GM19455 (cell line): ENCODE results near the gene POF1B.
A peak's percentile ranks its signal among the peaks of the same experiment; 100 is the strongest.
"Not testable (repeated sequence)": the region's sequence is repeated elsewhere in the genome, so short reads cannot be mapped to it uniquely, and the experiment has no call there.

Experiments
- ATAC-seq: cut with Tn5 transposase; IDR thresholded peaks from one replicate; pipeline ENCODE4 v1.9.1; 2021; ENCODE audit not compliant: unreplicated experiment

Gene POF1B, protein sequence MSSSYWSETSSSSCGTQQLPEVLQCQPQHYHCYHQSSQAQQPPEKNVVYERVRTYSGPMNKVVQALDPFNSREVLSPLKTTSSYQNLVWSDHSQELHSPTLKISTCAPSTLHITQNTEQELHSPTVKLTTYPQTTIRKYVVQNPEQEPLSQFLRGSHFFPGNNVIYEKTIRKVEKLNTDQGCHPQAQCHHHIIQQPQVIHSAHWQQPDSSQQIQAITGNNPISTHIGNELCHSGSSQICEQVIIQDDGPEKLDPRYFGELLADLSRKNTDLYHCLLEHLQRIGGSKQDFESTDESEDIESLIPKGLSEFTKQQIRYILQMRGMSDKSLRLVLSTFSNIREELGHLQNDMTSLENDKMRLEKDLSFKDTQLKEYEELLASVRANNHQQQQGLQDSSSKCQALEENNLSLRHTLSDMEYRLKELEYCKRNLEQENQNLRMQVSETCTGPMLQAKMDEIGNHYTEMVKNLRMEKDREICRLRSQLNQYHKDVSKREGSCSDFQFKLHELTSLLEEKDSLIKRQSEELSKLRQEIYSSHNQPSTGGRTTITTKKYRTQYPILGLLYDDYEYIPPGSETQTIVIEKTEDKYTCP

DNA sequence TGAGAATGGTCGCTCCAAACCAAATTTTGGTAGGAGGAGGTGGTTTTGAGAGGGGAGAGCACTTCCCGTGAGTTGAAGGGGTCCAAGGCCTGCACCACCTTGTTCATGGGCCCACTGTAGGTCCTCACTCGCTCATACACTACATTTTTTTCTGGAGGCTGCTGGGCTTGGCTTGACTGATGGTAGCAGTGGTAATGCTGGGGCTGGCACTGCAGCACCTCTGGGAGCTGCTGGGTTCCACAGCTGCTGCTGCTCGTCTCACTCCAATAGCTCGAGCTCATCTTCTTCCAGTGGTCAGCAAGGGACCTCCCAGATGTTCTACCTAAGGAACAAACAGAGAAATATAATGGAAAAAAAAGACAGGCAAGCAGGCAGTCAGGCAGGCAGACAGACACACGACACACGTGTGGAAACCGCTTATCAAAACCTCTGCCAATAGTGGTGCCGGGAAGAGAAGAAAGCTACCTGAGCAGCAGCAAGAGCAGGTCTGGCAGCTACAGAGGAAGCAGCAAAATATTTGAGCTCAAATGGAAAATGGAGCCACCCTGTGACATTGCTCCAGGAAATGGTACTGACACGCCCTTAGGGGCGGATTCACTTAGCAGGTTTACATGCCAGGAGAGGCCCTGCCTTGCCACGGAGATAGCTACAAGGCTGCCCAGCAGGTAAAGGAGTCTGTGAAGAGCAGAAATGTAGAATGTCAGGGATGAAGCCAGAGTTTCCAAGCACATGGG lies at the start of gene POF1B:
Gene POF1B, minus strand, starts transcription at position 492 of the 734 bp plus-strand sequence. Its CDS starts 211 bp downstream, at position 281.
- ATAC-seq: no peak

DNA sequence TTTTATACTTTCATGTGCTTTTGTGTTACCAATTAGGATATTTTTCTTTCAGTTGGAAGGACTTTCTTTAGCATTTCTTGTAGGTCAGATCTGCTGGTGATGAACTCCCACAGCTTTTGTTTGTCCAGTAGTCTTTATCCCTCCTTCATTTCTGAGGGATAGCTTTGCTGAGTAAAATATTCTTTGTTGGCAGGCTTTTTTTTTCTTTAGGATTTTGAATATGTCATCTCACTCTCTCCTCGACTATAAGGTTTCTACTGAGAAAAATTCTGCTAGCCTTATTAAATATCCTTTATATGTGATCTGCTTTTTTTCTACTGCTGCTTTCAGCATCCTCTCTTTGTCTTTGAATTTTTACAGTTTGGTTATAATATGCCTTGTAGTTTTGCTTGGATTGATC lies 49.6 kb upstream of the POF1B start:
- no peak for ATAC-seq

DNA sequence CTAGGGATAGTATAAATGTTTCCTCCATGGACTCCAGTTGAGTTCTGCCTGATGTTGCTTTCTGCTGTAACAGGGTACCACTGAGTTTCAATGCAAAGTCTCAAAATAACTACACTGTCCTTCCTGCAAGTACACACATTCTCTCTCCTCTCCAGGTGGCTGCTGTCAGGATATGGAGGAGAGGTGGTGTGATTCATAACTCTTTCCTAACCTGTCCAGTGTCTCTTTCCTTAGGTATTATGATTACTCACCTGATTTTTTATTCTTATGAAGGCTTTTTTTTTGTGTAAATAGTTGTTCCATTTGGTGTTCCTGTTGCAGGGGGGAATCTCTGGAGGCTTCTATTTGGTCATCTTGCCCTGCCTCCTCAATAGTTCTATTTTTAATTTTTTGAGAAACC lies 39.8 kb upstream of the POF1B start:
- no peak for ATAC-seq

DNA sequence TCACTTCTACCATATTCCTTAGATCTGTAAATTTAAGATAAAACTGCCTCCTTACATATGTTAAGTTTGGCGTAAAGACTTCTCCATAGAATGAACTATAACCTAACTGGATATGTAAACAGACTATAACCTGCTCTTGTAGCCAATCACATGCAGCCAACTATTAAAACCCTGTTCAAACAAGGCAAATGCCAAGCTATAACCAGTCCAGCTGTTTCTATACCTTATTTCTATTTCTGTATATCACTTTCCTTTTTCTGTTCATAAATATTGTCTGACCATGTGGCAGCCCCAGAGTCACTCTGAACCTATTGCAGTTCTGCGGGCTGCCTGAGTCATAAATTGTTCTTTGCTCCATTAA lies 12.4 kb upstream of the POF1B start:
- no peak for ATAC-seq

DNA sequence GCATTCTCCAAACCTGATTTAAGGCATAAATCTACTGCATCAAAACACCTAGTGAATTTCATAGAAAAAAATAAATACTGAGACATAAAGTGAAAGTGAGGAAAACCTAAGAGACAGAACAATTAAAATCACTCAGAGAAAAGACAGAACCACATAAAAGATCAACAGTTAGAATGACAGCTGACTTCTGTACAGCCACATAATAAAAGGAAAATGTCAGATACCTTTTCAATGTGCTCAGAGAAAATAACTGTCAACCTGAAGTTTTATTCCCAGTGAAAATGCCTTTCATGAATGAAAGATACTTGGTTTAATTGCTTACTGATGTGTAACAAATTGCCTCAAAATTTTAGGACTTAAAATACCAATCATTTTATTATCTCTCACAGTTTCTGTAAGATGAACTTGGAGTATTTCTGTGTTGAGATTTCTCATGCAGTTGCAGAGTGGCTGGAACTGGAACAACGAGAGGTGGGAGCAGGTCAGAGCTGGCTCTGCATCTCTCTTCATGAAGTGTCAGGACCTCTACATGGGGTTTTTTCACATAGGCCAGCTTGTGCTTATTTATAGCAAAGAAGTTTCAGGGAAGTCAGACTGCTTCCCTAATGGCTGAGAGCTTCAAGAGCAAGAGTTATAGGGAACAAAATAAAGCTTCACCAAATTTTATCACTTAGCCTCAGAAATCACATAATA lies 11.9 kb upstream of the POF1B start:
- no peak for ATAC-seq

DNA sequence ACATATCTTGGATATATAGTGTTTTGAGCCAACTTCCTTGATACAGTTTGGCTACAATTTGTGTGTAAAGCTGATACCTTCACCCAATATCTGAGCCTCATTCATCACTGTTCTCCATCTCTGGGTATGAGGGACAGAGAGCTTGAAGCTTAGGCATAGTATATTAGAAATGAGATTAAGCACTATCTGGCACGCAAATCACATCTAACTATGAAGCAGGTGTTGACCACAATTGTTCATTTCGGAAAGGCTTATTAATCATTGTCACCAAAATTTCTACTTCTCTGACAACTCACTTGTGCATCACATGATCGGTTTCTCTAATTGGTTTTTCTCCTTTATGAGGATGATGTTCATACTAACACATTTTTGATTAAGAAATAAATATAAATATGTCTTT lies 2.1 kb upstream of the POF1B start:
- ATAC-seq: no peak

DNA sequence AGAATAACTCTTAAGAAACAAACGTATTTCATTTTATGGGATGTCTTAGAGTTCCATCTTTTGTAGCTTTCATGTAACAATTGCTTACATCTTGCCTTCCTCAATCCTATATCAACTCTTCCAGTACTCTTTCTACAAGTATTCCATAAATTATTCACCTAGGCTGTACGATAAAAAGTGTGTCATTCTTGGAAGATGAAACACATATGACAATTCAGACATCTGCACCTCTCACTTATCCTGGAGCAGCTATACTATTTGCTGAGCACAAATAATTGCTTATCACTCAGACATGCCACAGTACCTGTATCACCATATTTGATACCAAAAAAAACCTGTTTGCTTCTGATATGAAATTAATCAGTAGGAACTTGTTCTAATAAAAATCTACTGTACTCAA lies 1.0 kb downstream of the POF1B start:
- ATAC-seq: no peak

DNA sequence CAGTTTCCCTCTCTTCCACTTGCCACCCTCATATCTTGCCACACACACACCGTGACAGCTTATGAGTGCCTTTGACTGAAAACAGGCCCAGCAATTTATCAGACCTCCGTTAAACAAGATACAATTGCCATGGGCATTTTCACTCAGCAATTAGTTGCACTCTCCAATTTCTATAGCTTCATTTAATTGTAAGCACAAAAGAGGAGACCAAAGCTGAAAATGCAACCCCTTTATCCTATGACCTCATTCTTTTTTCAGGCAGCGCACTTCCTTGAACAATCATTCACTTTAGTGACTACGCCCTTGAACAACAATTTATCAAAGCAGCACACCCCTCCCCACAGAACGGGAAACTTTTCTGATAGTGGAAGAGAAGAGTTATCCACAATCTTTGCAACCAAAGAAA lies 4.1 kb downstream of the POF1B start:
- no peak for ATAC-seq

DNA sequence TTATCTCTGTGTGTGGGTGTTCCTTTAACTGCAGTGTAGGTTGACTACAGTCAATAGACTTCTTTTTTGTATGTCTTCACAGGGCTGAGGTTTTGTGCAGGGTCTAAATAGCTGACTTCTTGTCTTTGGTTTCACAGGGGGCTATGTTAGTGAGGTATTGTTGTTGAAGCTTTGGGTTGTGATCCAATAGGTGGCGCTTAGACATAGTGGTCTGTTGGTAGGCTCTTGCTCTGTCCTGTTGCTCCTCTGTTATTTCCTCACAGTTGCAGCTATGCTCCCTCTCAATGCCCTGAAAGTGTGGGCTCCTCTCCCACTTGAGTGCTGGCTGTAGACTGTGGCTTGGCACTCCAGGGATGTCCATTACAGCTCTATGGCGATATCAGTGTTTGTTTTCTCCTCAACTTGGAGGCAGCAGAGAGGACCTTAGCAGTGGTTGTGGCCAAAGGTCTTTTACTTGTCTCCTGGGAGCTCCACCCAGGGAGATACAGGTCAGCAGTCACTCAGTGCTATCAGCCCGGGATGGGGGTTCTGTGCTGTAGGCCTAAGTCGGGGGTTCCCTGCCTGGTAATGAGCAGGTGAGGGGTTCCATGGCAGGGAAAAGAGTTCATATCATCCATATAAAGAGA lies 14.0 kb downstream of the POF1B start:
- ATAC-seq: no peak

DNA sequence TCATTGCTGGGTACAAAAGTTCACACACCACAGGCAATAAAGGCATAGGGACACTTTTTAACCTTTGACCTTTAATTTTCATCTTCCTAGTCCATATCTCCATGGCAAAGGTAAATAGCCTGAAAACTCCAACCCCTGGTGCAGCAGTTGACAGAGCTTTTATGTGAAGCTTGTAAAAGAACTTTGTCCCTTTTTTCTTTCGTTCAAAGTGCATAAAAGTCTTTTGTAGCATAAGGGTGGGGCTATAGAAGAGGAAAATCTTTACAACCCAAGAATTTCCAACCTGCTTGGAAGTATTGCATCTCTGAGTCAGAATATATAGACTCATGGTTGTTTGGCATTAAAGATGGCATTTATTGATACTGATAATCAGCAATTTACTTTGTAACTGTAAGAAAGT lies 20.4 kb downstream of the POF1B start:
- no peak for ATAC-seq

DNA sequence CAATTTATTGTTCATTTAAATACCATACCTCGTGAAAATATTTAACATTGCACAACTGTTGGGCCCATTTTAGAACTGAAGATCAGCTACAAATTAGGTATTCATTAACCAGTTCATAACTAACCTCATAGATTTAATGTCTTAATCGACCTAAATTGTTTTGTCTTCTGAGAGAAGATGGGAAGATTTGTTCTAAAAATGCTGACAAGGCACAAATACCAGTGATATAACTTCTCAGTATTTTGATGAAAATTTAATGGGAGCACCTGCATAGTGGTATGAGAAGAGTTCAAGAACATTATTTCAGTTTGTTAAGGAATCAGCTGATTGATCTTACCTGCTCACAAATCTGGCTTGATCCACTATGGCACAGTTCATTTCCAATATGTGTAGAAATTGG lies 33.9 kb downstream of the POF1B start:
- ATAC-seq: no peak

DNA sequence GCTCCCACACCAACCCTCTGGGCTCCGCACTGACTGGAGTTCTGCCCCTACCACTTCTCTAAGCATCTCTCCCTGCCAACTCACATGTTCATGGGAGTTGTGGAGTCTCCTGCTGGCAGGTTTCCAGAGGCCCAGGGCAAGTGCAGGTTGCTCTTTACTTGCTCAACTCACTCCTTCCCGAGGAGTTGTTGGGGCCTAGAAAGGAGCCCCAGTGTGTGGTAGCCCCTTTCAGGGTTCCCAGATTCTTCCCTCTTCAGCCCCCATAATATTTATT lies 52.5 kb downstream of the POF1B start:
- ATAC-seq: no peak

DNA sequence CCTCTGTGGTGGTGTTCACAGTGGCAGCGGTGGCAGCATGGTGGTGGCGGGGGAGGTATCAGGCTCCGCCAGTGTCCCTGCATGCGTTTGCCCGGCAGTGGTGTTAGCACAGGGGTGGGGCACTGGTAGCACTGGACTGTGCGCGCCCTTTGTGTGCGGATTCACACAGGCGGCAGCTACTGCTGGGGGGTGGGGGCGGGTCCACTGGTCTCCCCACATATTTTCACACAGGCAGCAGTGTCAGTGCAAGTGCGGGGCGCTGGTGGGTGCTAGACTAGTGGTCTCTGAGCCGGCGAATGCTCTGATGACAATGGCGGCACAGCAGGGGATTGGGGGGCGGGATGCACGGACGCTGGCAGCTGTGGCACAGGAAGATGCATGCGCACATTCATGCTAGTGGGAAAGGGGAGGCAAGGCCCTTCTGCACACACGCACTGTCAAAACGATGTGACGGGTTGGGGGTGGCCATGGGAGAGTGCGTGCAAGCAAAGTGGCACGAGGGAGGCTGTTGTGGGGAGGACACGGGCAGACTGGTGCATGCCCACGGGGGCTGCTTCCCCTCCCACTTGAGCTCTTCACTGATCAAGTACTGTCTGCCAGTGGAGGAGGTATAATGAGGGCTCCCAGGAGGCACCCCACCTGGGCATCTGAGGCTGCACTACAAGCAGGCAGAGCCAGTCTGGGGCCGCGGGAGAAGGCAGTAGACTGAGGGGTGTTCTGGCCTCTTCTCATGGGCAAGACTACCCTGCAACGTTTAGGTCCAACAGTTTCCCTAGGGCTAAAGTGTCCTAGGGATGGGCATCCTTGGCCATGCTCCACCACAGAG lies 53.0 kb downstream of the POF1B start:
- ATAC-seq: no peak

DNA sequence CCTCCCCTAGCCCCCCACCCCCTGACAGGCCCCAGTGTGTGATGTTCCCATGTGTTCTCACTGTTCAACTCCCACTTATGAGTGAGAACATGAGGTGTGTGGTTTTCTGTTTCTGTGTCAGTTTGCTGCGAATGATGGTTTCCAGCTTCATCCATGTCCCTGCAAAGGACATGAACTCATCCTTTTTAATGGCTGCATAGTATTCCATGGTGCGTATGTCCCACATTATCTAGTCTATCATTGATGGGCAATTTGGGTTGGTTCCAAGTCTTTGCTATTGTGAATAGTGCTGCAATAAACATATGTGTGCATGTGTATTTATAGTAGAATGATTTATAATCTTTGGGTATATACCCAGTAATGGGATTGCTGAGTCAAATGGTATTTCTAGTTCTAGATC lies 68.1 kb downstream of the POF1B start:
- not testable (repeated sequence) for ATAC-seq

DNA sequence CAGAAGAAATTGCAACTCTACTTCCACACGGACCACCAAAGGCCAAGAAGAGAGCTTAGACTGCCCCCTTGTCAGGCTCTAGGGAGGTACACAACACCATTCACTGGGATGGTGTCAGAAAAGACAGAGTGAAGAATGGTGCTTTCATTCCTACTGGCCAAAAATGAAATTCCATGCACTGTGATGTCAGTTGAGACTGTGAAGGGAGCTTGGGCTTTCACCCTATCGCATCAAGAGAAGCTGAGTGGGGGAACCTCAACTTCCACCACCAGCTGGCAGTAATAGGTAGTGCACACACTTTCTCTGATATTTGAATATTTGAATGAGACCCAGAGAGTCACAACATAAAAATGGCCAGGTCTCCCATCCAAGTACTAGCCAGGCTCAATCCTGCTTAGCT lies 69.7 kb downstream of the POF1B start:
- ATAC-seq: no peak

DNA sequence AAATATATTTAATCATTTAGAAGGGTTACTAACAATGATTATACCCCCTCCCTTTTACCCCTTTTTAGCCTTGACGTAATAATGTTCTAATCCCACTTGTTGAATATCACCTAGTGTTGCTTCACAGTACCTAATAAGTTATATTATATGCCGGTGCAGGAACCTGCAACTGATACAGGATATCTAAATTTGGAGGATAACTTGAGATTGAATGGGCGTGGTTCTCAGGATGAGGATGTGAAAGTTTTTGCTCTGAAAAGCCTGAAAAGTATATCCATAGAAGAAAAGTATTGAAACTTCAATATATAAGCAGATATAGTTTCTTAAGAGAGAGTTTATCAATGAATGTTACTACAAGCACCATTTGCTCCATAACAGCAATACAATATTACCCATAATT lies 75.9 kb downstream of the POF1B start:
- ATAC-seq: no peak

DNA sequence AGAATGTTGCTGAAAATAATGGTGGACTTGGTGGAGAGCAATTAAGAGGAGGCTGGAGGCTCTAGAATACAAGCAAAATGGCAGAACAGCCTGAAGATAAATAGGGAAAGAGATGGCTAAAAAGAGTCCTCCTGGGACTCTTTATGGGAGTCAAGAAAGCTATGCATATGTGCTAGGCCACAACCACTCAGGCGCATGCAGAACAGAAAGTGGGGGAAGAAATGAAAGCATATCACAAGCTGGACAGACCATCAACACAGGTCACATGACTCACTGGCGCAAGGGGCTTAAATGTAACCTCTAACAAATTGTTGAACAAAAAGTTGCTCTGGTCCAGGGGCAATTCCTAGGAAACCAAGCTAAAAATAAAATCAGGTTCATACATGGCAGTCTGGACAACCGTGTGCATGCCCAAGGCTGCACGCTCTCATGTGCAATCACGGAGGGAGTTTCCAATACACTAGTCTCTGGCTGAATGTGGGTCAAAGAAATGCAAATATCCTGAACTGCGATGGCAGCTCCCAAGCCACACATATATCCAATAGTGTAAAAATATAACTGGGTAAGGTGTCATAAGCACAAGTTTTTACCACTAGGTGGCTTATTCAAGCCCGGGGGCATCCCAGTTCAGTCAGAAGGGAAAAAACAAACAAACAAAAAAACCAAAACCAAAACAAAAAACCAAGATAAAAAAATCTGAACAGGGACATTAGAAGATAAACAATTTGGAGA lies 90.3 kb downstream of the POF1B start:
- ATAC-seq: no peak

DNA sequence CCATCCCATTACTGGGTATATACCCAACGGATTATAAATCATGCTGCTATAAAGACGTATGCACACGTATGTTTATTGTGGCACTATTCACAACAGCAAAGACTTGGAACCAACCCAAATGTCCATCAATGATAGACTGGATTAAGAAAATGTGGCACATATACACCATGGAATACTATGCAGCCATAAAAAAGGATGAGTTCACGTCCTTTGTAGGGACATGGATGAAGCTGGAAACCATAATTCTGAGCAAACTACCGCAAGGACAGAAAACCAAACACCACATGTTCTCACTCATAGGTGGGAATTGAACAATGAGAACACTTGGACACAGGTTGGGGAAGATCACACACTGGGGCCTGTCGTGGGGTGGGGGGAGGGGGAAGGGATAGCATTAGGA lies 94.2 kb downstream of the POF1B start:
- not testable (repeated sequence) for ATAC-seq

DNA sequence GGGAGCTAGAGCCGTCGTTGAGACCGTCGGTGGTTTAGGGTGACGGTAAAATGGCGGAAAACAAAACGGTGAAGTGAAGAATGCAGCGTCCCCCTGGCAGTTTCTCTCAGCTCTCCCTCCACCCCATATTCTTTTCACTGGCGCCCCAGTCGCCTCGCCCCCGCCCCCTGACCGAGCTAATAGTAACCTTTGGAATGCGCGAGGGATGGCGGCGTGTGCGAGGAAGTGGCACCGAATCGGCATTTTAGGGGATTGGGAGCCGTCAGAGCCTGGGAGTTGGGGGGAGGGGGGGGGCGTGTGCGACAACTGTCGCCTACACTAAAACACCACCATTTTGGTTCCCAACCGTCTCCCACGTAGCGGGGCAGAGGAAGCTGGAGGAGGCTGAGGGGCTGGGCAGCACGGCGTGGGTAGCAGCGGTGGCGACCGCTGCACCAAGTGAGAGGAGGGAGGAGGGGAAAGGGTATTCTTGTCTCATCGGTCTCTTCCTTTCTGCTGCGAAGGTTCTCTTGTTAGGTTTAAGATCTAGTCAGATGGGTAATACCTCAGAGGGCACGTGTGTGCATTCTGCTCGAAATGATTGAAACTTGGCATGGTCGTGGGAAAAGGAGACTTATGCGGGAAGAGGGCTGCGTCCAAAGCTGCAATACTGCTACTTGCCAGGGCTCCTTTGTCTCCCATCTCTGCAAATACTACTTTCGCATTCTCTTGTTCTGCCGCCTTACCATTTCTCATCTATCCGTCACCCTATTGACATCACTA lies 134.8 kb downstream of the POF1B start:
- peak; percentile 54 for ATAC-seq
